Measurements from ENCODE around the gene LGALS7.

GRCh38 chr19:38812009-38812840 lies 38.9 kb upstream of the LGALS7 start:
- TF ChIP-seq CTCF (IDR thresholded peaks at IDR 0.05) (no peak), SIN3A (IDR thresholded peaks at IDR 0.05; ENCODE audit: borderline replicate concordance, insufficient read depth, low read depth, low read length) (no peak)
